Trophoblast cell (in vitro differentiated cells and primary cell): Measurements from ENCODE around the gene AGAP1.
A peak's percentile ranks its signal among the peaks of the same experiment; 100 is the strongest.

ENCODE experiments used
- DNase-seq, 2 donors: peaks; one replicate each; pipeline ENCODE4 v3.0.0-alpha.2; 2016
- H2AFZ ChIP-seq: 2 replicates; pipeline ENCODE4 v1.6.1; 2013; ENCODE audit warnings: low read length, moderate library complexity, mild to moderate bottlenecking; ENCODE audit not compliant: insufficient read depth, poor library complexity
- H2AK5ac ChIP-seq: 2 replicates; pipeline ENCODE4 v1.6.1; 2013; ENCODE audit warnings: mild to moderate bottlenecking, low read length
- H2BK120ac ChIP-seq: 2 replicates; pipeline ENCODE4 v1.6.1; 2013; ENCODE audit warnings: low read length, mild to moderate bottlenecking, moderate library complexity; ENCODE audit not compliant: insufficient read depth, poor library complexity
- H2BK12ac ChIP-seq: 2 replicates; pipeline ENCODE4 v1.6.1; 2013; ENCODE audit warnings: mild to moderate bottlenecking, low read length, moderate library complexity
- H2BK5ac ChIP-seq: 2 replicates; pipeline ENCODE4 v1.6.1; 2013; ENCODE audit warnings: low read length, low read depth, moderate library complexity, mild to moderate bottlenecking; ENCODE audit not compliant: poor library complexity
- H3K14ac ChIP-seq: 2 replicates; pipeline ENCODE4 v1.6.1; 2013; ENCODE audit warnings: mild to moderate bottlenecking, low read length
- H3K18ac ChIP-seq: 2 replicates; pipeline ENCODE4 v1.6.1; 2013; ENCODE audit warnings: mild to moderate bottlenecking, low read length
- H3K23ac ChIP-seq: 2 replicates; pipeline ENCODE4 v1.6.1; 2013; ENCODE audit warnings: low read length
- H3K27ac ChIP-seq: 2 replicates; pipeline ENCODE4 v1.5.1; 2013; ENCODE audit warnings: low read depth, mild to moderate bottlenecking, inconsistent platforms, low read length, moderate library complexity
- H3K27me3 ChIP-seq: 2 replicates; pipeline ENCODE4 v1.6.1; 2013; ENCODE audit warnings: inconsistent platforms, mild to moderate bottlenecking, low read length, moderate library complexity; ENCODE audit not compliant: insufficient read depth
- H3K36me3 ChIP-seq, 2 experiments: 1 replicate in 1 of 2; 2 replicates in 1 of 2; pipeline ENCODE4 v1.6.1; 2013; ENCODE audit warnings: low read length in 2 of 2, mild to moderate bottlenecking in 2 of 2, moderate library complexity in 1 of 2; ENCODE audit not compliant: insufficient read depth in 2 of 2, control insufficient read depth in 1 of 2
- H3K4ac ChIP-seq: 2 replicates; pipeline ENCODE4 v1.6.1; 2013; ENCODE audit warnings: low read depth, mild to moderate bottlenecking, low read length, moderate library complexity
- H3K4me1 ChIP-seq, 2 experiments: 1 replicate in 1 of 2; 2 replicates in 1 of 2; pipeline ENCODE4 v1.6.1; 2013; ENCODE audit warnings: low read length in 2 of 2, mild to moderate bottlenecking in 2 of 2, moderate library complexity in 1 of 2; ENCODE audit not compliant: insufficient read depth in 2 of 2, control insufficient read depth in 1 of 2
- H3K4me2 ChIP-seq: 2 replicates; pipeline ENCODE4 v1.6.1; 2013; ENCODE audit warnings: inconsistent platforms, mild to moderate bottlenecking, low read length, moderate library complexity
- H3K4me3 ChIP-seq: 2 replicates; pipeline ENCODE4 v1.5.1; 2013; ENCODE audit warnings: mild to moderate bottlenecking, low read depth, low read length, inconsistent platforms
- H3K79me1 ChIP-seq: one replicate; pipeline ENCODE4 v1.6.1; 2013; ENCODE audit warnings: low read length
- H3K79me2 ChIP-seq: 2 replicates; pipeline ENCODE4 v1.6.1; 2013; ENCODE audit warnings: low read length, mild to moderate bottlenecking; ENCODE audit not compliant: control insufficient read depth, insufficient read depth, poor library complexity
- H3K9ac ChIP-seq: 2 replicates; pipeline ENCODE4 v1.6.1; 2013; ENCODE audit warnings: mild to moderate bottlenecking, low read length
- H3K9me3 ChIP-seq: 2 replicates; pipeline ENCODE4 v1.6.1; 2013; ENCODE audit warnings: low read depth, mild to moderate bottlenecking, control low read depth, inconsistent platforms, low read length; ENCODE audit not compliant: insufficient read depth
- H4K12ac ChIP-seq: 2 replicates; pipeline ENCODE4 v1.6.1; 2013; ENCODE audit warnings: low read depth, mild to moderate bottlenecking, low read length, moderate library complexity
- H4K8ac ChIP-seq: 2 replicates; pipeline ENCODE4 v1.6.1; 2013; ENCODE audit warnings: low read depth, mild to moderate bottlenecking, low read length, moderate library complexity
- H4K91ac ChIP-seq: one replicate; pipeline ENCODE4 v1.6.1; 2013; ENCODE audit warnings: low read depth, mild to moderate bottlenecking, low read length, moderate library complexity
- WGBS: extraction: QIAGEN DNeasy Blood & Tissue Kit; methylation state at CpG from one replicate; pipeline ENCODE4 v1.1.7; 2013; ENCODE audit warnings: missing lambda C conversion rate; ENCODE audit not compliant: insufficient read length, insufficient coverage; ENCODE audit errors: extremely low coverage; 5-methylcytosine and 5-hydroxymethylcytosine counted together

AGAP1 gene

GRCh38 chr2:235607546-235608199 lies 113.8 kb downstream of the AGAP1 start:
- no peaks in the 10 kb centered on the region for H3K4me1 ChIP-seq
- H2BK12ac ChIP-seq, result no peak overlapping the region
- no peak overlapping the region for H3K14ac ChIP-seq
- no peak overlapping the region for H2AK5ac ChIP-seq
- H3K4ac ChIP-seq, result no peak overlapping the region
- H3K27me3 ChIP-seq, result no peaks in the 10 kb centered on the region
- no peak overlapping the region for H3K4me2 ChIP-seq
- no peak overlapping the region for H3K4me3 ChIP-seq
- no peak overlapping the region for H3K23ac ChIP-seq
- H3K36me3 ChIP-seq, result no peaks in the 10 kb centered on the region
- H3K27ac ChIP-seq, result no peak overlapping the region
- DNase-seq, result peak; percentile 88 to 89
- H4K91ac ChIP-seq, result no peak overlapping the region
- WGBS, result no CpG with 5 or more reads among the region's 18 CpGs
- no peak overlapping the region for H2BK120ac ChIP-seq
- H3K9ac ChIP-seq, result no peak overlapping the region
- no peak overlapping the region for H4K12ac ChIP-seq
- H3K9me3 ChIP-seq, result no peaks in the 10 kb centered on the region
- H3K79me2 ChIP-seq, result no peaks in the 10 kb centered on the region
- H3K18ac ChIP-seq, result no peak overlapping the region
- no peaks in the 10 kb centered on the region for H3K79me1 ChIP-seq
- H2BK5ac ChIP-seq, result no peak overlapping the region
- no peak overlapping the region for H4K8ac ChIP-seq
- no peak overlapping the region for H2AFZ ChIP-seq

GRCh38 chr2:235608200-235608887 lies 114.5 kb downstream of the AGAP1 start:
- H4K8ac ChIP-seq, result no peak overlapping the region
- no peak overlapping the region for H3K18ac ChIP-seq
- H3K4me3 ChIP-seq, result no peak overlapping the region
- H3K79me2 ChIP-seq, result no peaks in the 10 kb centered on the region
- H3K4ac ChIP-seq, result no peak overlapping the region
- H3K27me3 ChIP-seq, result no peaks in the 10 kb centered on the region
- H3K36me3 ChIP-seq, result no peaks in the 10 kb centered on the region
- H2AFZ ChIP-seq, result no peak overlapping the region
- no peak overlapping the region for H4K91ac ChIP-seq
- no peak overlapping the region for H3K9ac ChIP-seq
- DNase-seq, result no peak
- H3K23ac ChIP-seq, result no peak overlapping the region
- no peak overlapping the region for H3K4me2 ChIP-seq
- H2AK5ac ChIP-seq, result no peak overlapping the region
- no peak overlapping the region for H3K14ac ChIP-seq
- no peak overlapping the region for H2BK12ac ChIP-seq
- no peak overlapping the region for H4K12ac ChIP-seq
- H2BK5ac ChIP-seq, result no peak overlapping the region
- H3K27ac ChIP-seq, result no peak overlapping the region
- WGBS, result no CpG with 5 or more reads among the region's 14 CpGs
- no peaks in the 10 kb centered on the region for H3K9me3 ChIP-seq
- H2BK120ac ChIP-seq, result no peak overlapping the region
- no peaks in the 10 kb centered on the region for H3K4me1 ChIP-seq
- H3K79me1 ChIP-seq, result no peaks in the 10 kb centered on the region

GRCh38 chr2:235609321-235609720 lies 115.5 kb downstream of the AGAP1 start:
- no CpG with 5 or more reads among the region's 11 CpGs for WGBS
- Histone ChIP-seq H3K36me3 (no peaks in the 10 kb centered on the region), H3K4me1 (no peaks in the 10 kb centered on the region), H3K18ac (peak overlapping the region; percentile 21), H3K79me1 (no peaks in the 10 kb centered on the region), H3K4me2 (no peak overlapping the region), H2AK5ac (no peak overlapping the region), H3K4me3 (no peak overlapping the region), H2AFZ (no peak overlapping the region), H3K27ac (no peak overlapping the region), H4K12ac (no peak overlapping the region), H2BK12ac (no peak overlapping the region), H2BK5ac (no peak overlapping the region), H4K8ac (no peak overlapping the region), H3K9ac (no peak overlapping the region), H3K79me2 (no peaks in the 10 kb centered on the region), H3K27me3 (no peaks in the 10 kb centered on the region), H4K91ac (no peak overlapping the region), H3K14ac (no peak overlapping the region), H3K4ac (no peak overlapping the region), H3K9me3 (no peaks in the 10 kb centered on the region), H3K23ac (no peak overlapping the region), H2BK120ac (no peak overlapping the region)
- no peak for DNase-seq

- no peak overlapping the region for H3K4ac ChIP-seq
- no peak overlapping the region for H4K8ac ChIP-seq
- no peak overlapping the region for H3K14ac ChIP-seq
- H4K12ac ChIP-seq, result no peak overlapping the region
- WGBS, result no CpG with 5 or more reads among the region's 5 CpGs
- no peak overlapping the region for H2BK12ac ChIP-seq
- H3K23ac ChIP-seq, result no peak overlapping the region
- H2AFZ ChIP-seq, result no peak overlapping the region
- no peaks in the 10 kb centered on the region for H3K36me3 ChIP-seq
- no peak overlapping the region for H2BK120ac ChIP-seq
- no peak overlapping the region for H3K4me3 ChIP-seq
- no peak overlapping the region for H3K27ac ChIP-seq
- no peak for DNase-seq
- H4K91ac ChIP-seq, result no peak overlapping the region
- no peak overlapping the region for H3K18ac ChIP-seq
- H2BK5ac ChIP-seq, result no peak overlapping the region
- no peaks in the 10 kb centered on the region for H3K27me3 ChIP-seq
- H3K9me3 ChIP-seq, result no peaks in the 10 kb centered on the region
- H2AK5ac ChIP-seq, result no peak overlapping the region
- H3K79me1 ChIP-seq, result no peaks in the 10 kb centered on the region
- H3K4me2 ChIP-seq, result no peak overlapping the region
- H3K79me2 ChIP-seq, result no peaks in the 10 kb centered on the region
- H3K4me1 ChIP-seq, result no peaks in the 10 kb centered on the region
- H3K9ac ChIP-seq, result no peak overlapping the region
These were observed 115.9 kb downstream of the AGAP1 start for GRCh38 chr2:235609746-235610145.
